ENCODE data around the gene CCNYL1. TPM values are rescaled to one million over a fixed set of nuclear protein-coding genes. Genes with fewer than 3 reads are reported as not detected.
A peak's percentile ranks its signal among the peaks of the same experiment; 100 is the strongest.

The CCNYL1 gene
- total RNA-seq, 2 donors from 2014 or later = 19.8 to 22.4 TPM

- H3K9me3 ChIP-seq (ENCODE audit: control insufficient read depth, low read length) = peaks cover 7% of the 10 kb centered on the region
- peak overlapping the region; percentile 95 for H3K9ac ChIP-seq (ENCODE audit: extremely low read depth, low read length, poor library complexity, severe bottlenecking)
- TF ChIP-seq CTCF (conservative IDR thresholded peaks at IDR 0.05) = no peak
- peak overlapping the region; percentile 90 for H3K27ac Mint-ChIP-seq
- H3K9me3 Mint-ChIP-seq = no peaks in the 10 kb centered on the region
- no peak overlapping the region for H3K27ac ChIP-seq (ENCODE audit: low read depth, low read length)
- peak overlapping the region; percentile 95 for H3K4me3 ChIP-seq (ENCODE audit: low read length)
- H3K4me3 Mint-ChIP-seq = peak overlapping the region; percentile 97
- peaks cover 32% of the 10 kb centered on the region for H3K4me1 Mint-ChIP-seq
- no peaks in the 10 kb centered on the region for H3K27me3 ChIP-seq (ENCODE audit: control insufficient read depth, insufficient read depth, low read length, poor library complexity, severe bottlenecking)
- no peaks in the 10 kb centered on the region for H3K4me1 ChIP-seq (ENCODE audit: control insufficient read depth, insufficient read depth, low read length)
- peak; percentile 41 for DNase-seq
- 66 to 75% methylated on average over 2 to 8 of the region's 8 CpGs for WGBS, 2 experiments (ENCODE audit: insufficient coverage in 1 of 2, insufficient read length in 1 of 2)
- H3K36me3 Mint-ChIP-seq (ENCODE audit: low read depth) = peaks cover 90% of the 10 kb centered on the region
- H3K27me3 Mint-ChIP-seq (ENCODE audit: insufficient read depth) = peaks cover 2% of the 10 kb centered on the region
- H3K36me3 ChIP-seq (ENCODE audit: control insufficient read depth, insufficient read depth, low read length) = peaks cover 97% of the 10 kb centered on the region
Observed at GRCh38 chr2:207763303-207763917, 52.0 kb downstream of the CCNYL1 start.

- 17% methylated on average over 1 of the region's 1 CpG; no CpG with 5 or more reads in 1 of the 2 experiments for WGBS, 2 experiments (ENCODE audit: insufficient coverage in 1 of 2, insufficient read length in 1 of 2)
- H3K27ac Mint-ChIP-seq = peak overlapping the region; percentile 90
- Histone ChIP-seq H3K9me3 (ENCODE audit: control insufficient read depth, low read length) (peaks cover 7% of the 10 kb centered on the region), H3K36me3 (ENCODE audit: control insufficient read depth, insufficient read depth, low read length) (peaks cover 100% of the 10 kb centered on the region), H3K27ac (ENCODE audit: low read depth, low read length) (no peak overlapping the region), H3K9ac (ENCODE audit: extremely low read depth, low read length, poor library complexity, severe bottlenecking) (peak overlapping the region; percentile 95), H3K4me1 (ENCODE audit: control insufficient read depth, insufficient read depth, low read length) (no peaks in the 10 kb centered on the region), H3K27me3 (ENCODE audit: control insufficient read depth, insufficient read depth, low read length, poor library complexity, severe bottlenecking) (no peaks in the 10 kb centered on the region), H3K4me3 (ENCODE audit: low read length) (peak overlapping the region; percentile 95)
- no peak for TF ChIP-seq CTCF (conservative IDR thresholded peaks at IDR 0.05)
- H3K36me3 Mint-ChIP-seq (ENCODE audit: low read depth) = peaks cover 94% of the 10 kb centered on the region
- H3K4me1 Mint-ChIP-seq = peaks cover 32% of the 10 kb centered on the region
- peak; percentile 45 for DNase-seq
- H3K27me3 Mint-ChIP-seq (ENCODE audit: insufficient read depth) = peaks cover 2% of the 10 kb centered on the region
- H3K9me3 Mint-ChIP-seq = no peaks in the 10 kb centered on the region
- peak overlapping the region; percentile 97 for H3K4me3 Mint-ChIP-seq
Observed at GRCh38 chr2:207764096-207764630, 52.7 kb downstream of the CCNYL1 start.

- 0 to 5% methylated on average over 2 of the region's 2 CpGs for WGBS, 2 experiments (ENCODE audit: insufficient coverage in 1 of 2, insufficient read length in 1 of 2)
- Mint-ChIP-seq H3K4me1 (peaks cover 32% of the 10 kb centered on the region), H3K27me3 (ENCODE audit: insufficient read depth) (peaks cover 2% of the 10 kb centered on the region), H3K36me3 (ENCODE audit: low read depth) (peaks cover 82% of the 10 kb centered on the region), H3K4me3 (peak overlapping the region; percentile 97), H3K27ac (peak overlapping the region; percentile 90), H3K9me3 (no peaks in the 10 kb centered on the region)
- TF ChIP-seq CTCF (conservative IDR thresholded peaks at IDR 0.05) = no peak
- Histone ChIP-seq H3K4me1 (ENCODE audit: control insufficient read depth, insufficient read depth, low read length) (no peaks in the 10 kb centered on the region), H3K27me3 (ENCODE audit: control insufficient read depth, insufficient read depth, low read length, poor library complexity, severe bottlenecking) (no peaks in the 10 kb centered on the region), H3K36me3 (ENCODE audit: control insufficient read depth, insufficient read depth, low read length) (peaks cover 87% of the 10 kb centered on the region), H3K9ac (ENCODE audit: extremely low read depth, low read length, poor library complexity, severe bottlenecking) (peak overlapping the region; percentile 95), H3K27ac (ENCODE audit: low read depth, low read length) (no peak overlapping the region), H3K4me3 (ENCODE audit: low read length) (peak overlapping the region; percentile 95), H3K9me3 (ENCODE audit: control insufficient read depth, low read length) (peaks cover 7% of the 10 kb centered on the region)
- peak; percentile 80 for DNase-seq
Observed at GRCh38 chr2:207765547-207765946, 54.1 kb downstream of the CCNYL1 start.
